Measurements from ENCODE around the gene USB1.

GRCh38 chr16:58019866-58020538, 18.8 kb downstream of the USB1 start:
- no peak for TF ChIP-seq CTCF (IDR thresholded peaks at IDR 0.05)
- TF ChIP-seq POLR2A (IDR thresholded peaks at IDR 0.05) = no peak
- TF ChIP-seq POLR2AphosphoS5 (IDR thresholded peaks at IDR 0.05; ENCODE audit: insufficient read depth in 1 of 2, low read depth in 1 of 2) = no peak

Data from vagina (tissue), 2 donors.